ENCODE measurements around the gene SNORC.
A peak's percentile ranks its signal among the peaks of the same experiment; 100 is the strongest.

The SNORC gene

DNA sequence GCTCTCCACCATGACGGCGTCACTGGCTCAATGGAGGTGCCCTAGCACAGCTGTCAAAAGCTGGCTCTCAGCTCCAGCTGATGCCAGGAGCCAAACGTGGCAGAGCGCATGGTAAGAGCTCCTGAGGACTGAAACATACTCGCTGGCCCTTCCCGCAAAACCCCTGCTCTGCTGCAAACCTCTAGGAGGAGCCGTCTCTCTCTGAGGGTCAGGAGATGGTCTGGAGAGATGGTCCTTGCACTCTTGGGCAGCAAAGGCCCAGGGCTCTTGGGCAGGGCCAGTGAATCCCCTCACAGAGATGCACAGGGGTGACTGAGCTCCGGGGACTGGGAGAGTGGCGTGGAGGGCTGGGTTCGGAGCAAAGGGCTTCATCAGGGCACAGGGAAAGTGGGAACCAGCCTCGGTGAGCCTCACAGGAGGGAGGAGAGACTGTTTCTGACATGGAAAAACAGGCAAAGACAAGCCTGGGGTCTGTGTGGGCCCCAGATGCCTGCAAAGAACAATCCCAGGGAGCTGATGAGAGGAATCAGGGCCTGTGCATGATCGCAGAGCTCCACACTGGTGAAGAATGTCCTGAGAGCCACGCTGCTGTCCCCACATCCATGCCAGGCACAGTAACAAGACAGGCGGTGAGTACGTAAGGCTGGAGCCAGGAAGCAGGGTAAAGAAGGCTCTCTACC, 17.2 kb downstream of the SNORC start:
- no peak overlapping the region for H3K4me3 ChIP-seq (ENCODE audit: low read length)
- peak; percentile 21 for TF ChIP-seq CTCF (conservative IDR thresholded peaks at IDR 0.05; ENCODE audit: low read length)

DNA sequence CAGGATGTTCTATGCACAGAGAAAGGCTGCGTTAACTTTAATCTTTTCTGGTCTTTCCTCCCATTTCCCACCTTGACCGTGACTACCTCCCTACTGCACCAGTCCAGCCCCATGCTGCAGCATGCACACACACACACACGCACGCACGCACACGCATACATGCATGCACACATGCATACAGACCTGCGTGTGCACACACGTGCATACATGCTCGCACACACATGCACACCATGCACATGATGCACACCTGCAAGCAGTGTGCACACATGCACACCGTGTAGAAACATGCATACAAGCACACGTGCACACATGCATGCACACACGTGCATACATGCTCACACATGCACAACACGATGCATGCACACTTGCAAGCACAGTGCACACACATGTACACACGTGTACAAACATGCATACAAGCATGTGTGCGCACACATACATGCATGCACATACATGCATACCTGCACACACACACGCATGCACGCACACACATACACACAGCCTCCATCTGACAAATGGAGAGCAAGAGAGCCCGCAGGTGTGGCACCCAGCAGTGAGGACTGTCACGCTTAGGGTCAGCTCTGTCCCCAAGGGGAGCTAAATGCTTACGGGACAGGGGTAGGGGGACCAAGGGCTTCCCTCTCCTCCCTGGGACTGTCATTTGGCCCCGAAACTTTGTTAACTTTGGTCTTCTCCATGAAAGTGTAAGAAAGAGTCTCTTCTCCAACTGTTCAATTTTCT, 18.2 kb downstream of the SNORC start:
- DNase-seq (ENCODE audit: low read depth): no peak
- H3K4me3 ChIP-seq (ENCODE audit: low read length): no peak overlapping the region
- TF ChIP-seq CTCF (conservative IDR thresholded peaks at IDR 0.05; ENCODE audit: low read length): no peak

More for the DNA sequence above, 17.2 kb downstream of the SNORC start:
- DNase-seq (ENCODE audit: low read depth): no peak

GRCh38 chr2:232888839-232889529, 18.9 kb downstream of the SNORC start:
- no peak for DNase-seq (ENCODE audit: low read depth)
- no peak for TF ChIP-seq CTCF (conservative IDR thresholded peaks at IDR 0.05; ENCODE audit: low read length)
- H3K4me3 ChIP-seq (ENCODE audit: low read length): no peak overlapping the region

- no peak for DNase-seq (ENCODE audit: low read depth)
- no peak overlapping the region for H3K4me3 ChIP-seq (ENCODE audit: low read length)
- no peak for TF ChIP-seq CTCF (conservative IDR thresholded peaks at IDR 0.05; ENCODE audit: low read length)
Measured at GRCh38 chr2:232889876-232890401, 19.9 kb downstream of the SNORC start.

GRCh38 chr2:232890536-232890895, 20.5 kb downstream of the SNORC start:
- no peak for TF ChIP-seq CTCF (conservative IDR thresholded peaks at IDR 0.05; ENCODE audit: low read length)
- DNase-seq (ENCODE audit: low read depth): no peak
- no peak overlapping the region for H3K4me3 ChIP-seq (ENCODE audit: low read length)

- no peak for TF ChIP-seq CTCF (conservative IDR thresholded peaks at IDR 0.05; ENCODE audit: low read length)
- H3K4me3 ChIP-seq (ENCODE audit: low read length): no peak overlapping the region
- no peak for DNase-seq (ENCODE audit: low read depth)
Measured at GRCh38 chr2:232890896-232891601, 21.0 kb downstream of the SNORC start.

All from AG10803 (cell line).